ENCODE results near the gene POTEI.
"Not testable (repeated sequence)": the region's sequence is repeated elsewhere in the genome, so short reads cannot be mapped to it uniquely, and the experiment has no call there.

The POTEI gene

GRCh38 chr2:130522390-130522789 lies 13.3 kb upstream of the POTEI start:
- H3K27me3 Mint-ChIP-seq; intact Hi-C loops (cut with micrococcal nuclease); H3K4me3 Mint-ChIP-seq; H3K4me1 Mint-ChIP-seq (ENCODE audit: low read depth); H3K9me3 Mint-ChIP-seq; H3K36me3 Mint-ChIP-seq (ENCODE audit: low read depth); H3K27ac Mint-ChIP-seq: not testable (repeated sequence)

GRCh38 chr2:130520992-130521391 lies 11.9 kb upstream of the POTEI start, which contains the start of gene CFC1B:
Gene CFC1B (plus strand): TSS chr2:130521222. CDS start chr2:130521485, 263 bp downstream.
- H3K4me3 Mint-ChIP-seq; H3K27ac Mint-ChIP-seq; H3K36me3 Mint-ChIP-seq (ENCODE audit: low read depth); H3K4me1 Mint-ChIP-seq (ENCODE audit: low read depth); H3K9me3 Mint-ChIP-seq; intact Hi-C loops (cut with micrococcal nuclease); H3K27me3 Mint-ChIP-seq: not testable (repeated sequence)

GRCh38 chr2:130518516-130519106 lies 9.5 kb upstream of the POTEI start:
- H3K4me3 Mint-ChIP-seq; H3K36me3 Mint-ChIP-seq (ENCODE audit: low read depth); intact Hi-C loops (cut with micrococcal nuclease); H3K27ac Mint-ChIP-seq; H3K9me3 Mint-ChIP-seq; H3K27me3 Mint-ChIP-seq; H3K4me1 Mint-ChIP-seq (ENCODE audit: low read depth): not testable (repeated sequence)

- H3K27me3 Mint-ChIP-seq; H3K4me3 Mint-ChIP-seq; H3K9me3 Mint-ChIP-seq; intact Hi-C loops (cut with micrococcal nuclease); H3K4me1 Mint-ChIP-seq (ENCODE audit: low read depth); H3K36me3 Mint-ChIP-seq (ENCODE audit: low read depth); H3K27ac Mint-ChIP-seq: not testable (repeated sequence)
These were observed 2.8 kb upstream of the POTEI start for GRCh38 chr2:130511747-130512451.

- H3K27me3 Mint-ChIP-seq; intact Hi-C loops (cut with micrococcal nuclease); H3K36me3 Mint-ChIP-seq (ENCODE audit: low read depth); H3K4me1 Mint-ChIP-seq (ENCODE audit: low read depth); H3K4me3 Mint-ChIP-seq; H3K27ac Mint-ChIP-seq; H3K9me3 Mint-ChIP-seq: not testable (repeated sequence)
These were observed 1.9 kb upstream of the POTEI start for GRCh38 chr2:130510807-130511746.

GRCh38 chr2:130491073-130491472 lies 18.1 kb downstream of the POTEI start:
- H3K27me3 Mint-ChIP-seq; H3K36me3 Mint-ChIP-seq (ENCODE audit: low read depth); H3K4me3 Mint-ChIP-seq; H3K4me1 Mint-ChIP-seq (ENCODE audit: low read depth); intact Hi-C loops (cut with micrococcal nuclease); H3K9me3 Mint-ChIP-seq; H3K27ac Mint-ChIP-seq: not testable (repeated sequence)

GRCh38 chr2:130455413-130455812 lies 53.7 kb downstream of the POTEI start:
- H3K9me3 Mint-ChIP-seq; H3K36me3 Mint-ChIP-seq (ENCODE audit: low read depth); H3K4me3 Mint-ChIP-seq; H3K27me3 Mint-ChIP-seq; intact Hi-C loops (cut with micrococcal nuclease); H3K4me1 Mint-ChIP-seq (ENCODE audit: low read depth); H3K27ac Mint-ChIP-seq: not testable (repeated sequence)

- H3K27me3 Mint-ChIP-seq; H3K27ac Mint-ChIP-seq; H3K4me1 Mint-ChIP-seq (ENCODE audit: low read depth); H3K36me3 Mint-ChIP-seq (ENCODE audit: low read depth); intact Hi-C loops (cut with micrococcal nuclease); H3K9me3 Mint-ChIP-seq; H3K4me3 Mint-ChIP-seq: not testable (repeated sequence)
These were observed 54.4 kb downstream of the POTEI start for GRCh38 chr2:130454712-130455083.

GRCh38 chr2:130453955-130454711 lies 55.0 kb downstream of the POTEI start:
- H3K9me3 Mint-ChIP-seq; intact Hi-C loops (cut with micrococcal nuclease); H3K36me3 Mint-ChIP-seq (ENCODE audit: low read depth); H3K27me3 Mint-ChIP-seq; H3K27ac Mint-ChIP-seq; H3K4me3 Mint-ChIP-seq; H3K4me1 Mint-ChIP-seq (ENCODE audit: low read depth): not testable (repeated sequence)

GRCh38 chr2:130452897-130453296 lies 56.2 kb downstream of the POTEI start:
- intact Hi-C loops (cut with micrococcal nuclease); H3K27me3 Mint-ChIP-seq; H3K4me3 Mint-ChIP-seq; H3K36me3 Mint-ChIP-seq (ENCODE audit: low read depth); H3K27ac Mint-ChIP-seq; H3K4me1 Mint-ChIP-seq (ENCODE audit: low read depth); H3K9me3 Mint-ChIP-seq: not testable (repeated sequence)

- H3K9me3 Mint-ChIP-seq; intact Hi-C loops (cut with micrococcal nuclease); H3K36me3 Mint-ChIP-seq (ENCODE audit: low read depth); H3K4me3 Mint-ChIP-seq; H3K27me3 Mint-ChIP-seq; H3K27ac Mint-ChIP-seq; H3K4me1 Mint-ChIP-seq (ENCODE audit: low read depth): not testable (repeated sequence)
These were observed 57.3 kb downstream of the POTEI start for GRCh38 chr2:130451823-130452222.

GRCh38 chr2:130451278-130451677 lies 57.9 kb downstream of the POTEI start:
- H3K27me3 Mint-ChIP-seq; H3K4me3 Mint-ChIP-seq; H3K27ac Mint-ChIP-seq; intact Hi-C loops (cut with micrococcal nuclease); H3K36me3 Mint-ChIP-seq (ENCODE audit: low read depth); H3K9me3 Mint-ChIP-seq; H3K4me1 Mint-ChIP-seq (ENCODE audit: low read depth): not testable (repeated sequence)

GRCh38 chr2:130450366-130450765 lies 58.8 kb downstream of the POTEI start:
- H3K4me3 Mint-ChIP-seq; H3K27me3 Mint-ChIP-seq; intact Hi-C loops (cut with micrococcal nuclease); H3K36me3 Mint-ChIP-seq (ENCODE audit: low read depth); H3K4me1 Mint-ChIP-seq (ENCODE audit: low read depth); H3K27ac Mint-ChIP-seq; H3K9me3 Mint-ChIP-seq: not testable (repeated sequence)

GRCh38 chr2:130427631-130428030 lies 81.5 kb downstream of the POTEI start:
- H3K9me3 Mint-ChIP-seq; H3K36me3 Mint-ChIP-seq (ENCODE audit: low read depth); H3K4me1 Mint-ChIP-seq (ENCODE audit: low read depth); H3K27ac Mint-ChIP-seq; intact Hi-C loops (cut with micrococcal nuclease): not testable (repeated sequence)
- Mint-ChIP-seq H3K4me3 (peak overlapping the region; percentile 59), H3K27me3 (peaks cover 18% of the 10 kb centered on the region)

Measured in dendritic cell treated with granulocyte-macrophage colony-stimulating factor and Interleukin-4, amounts not matched to agents 40 ng/mL and 50 ng/mL, for 4 days (primary cell).